Activated naive CD8-positive, alpha-beta T cell treated with anti-CD3 and anti-CD28 coated beads, Interleukin-2, amount 50 U/mL, for 24 hours (primary cell): ENCODE results near the gene NXPH4.

Experiments
- ATAC-seq: fragments of 150-1000 bp; cut with Tn5 transposase; one replicate; pipeline ENCODE4 v1.10.0; 2021
- DNase-seq: peaks from one replicate; pipeline ENCODE4 v3.0.0; 2021
- H3K27ac Mint-ChIP-seq: one replicate; pipeline ENCODE4 v1.8.0; 2021; ENCODE audit warnings: mild to moderate bottlenecking, mixed read lengths
- H3K27me3 Mint-ChIP-seq: one replicate; pipeline ENCODE4 v1.8.0; 2021; ENCODE audit warnings: mixed read lengths
- H3K36me3 Mint-ChIP-seq: one replicate; pipeline ENCODE4 v1.8.0; 2021; ENCODE audit warnings: low read depth, mixed read lengths
- H3K4me1 Mint-ChIP-seq: one replicate; pipeline ENCODE4 v1.8.0; 2021; ENCODE audit warnings: mixed read lengths
- H3K4me3 Mint-ChIP-seq: one replicate; pipeline ENCODE4 v1.8.0; 2021; ENCODE audit warnings: mild to moderate bottlenecking, moderate library complexity, mixed read lengths
- H3K9me3 Mint-ChIP-seq: one replicate; pipeline ENCODE4 v1.8.0; 2021; ENCODE audit warnings: mixed read lengths

The NXPH4 gene

DNA sequence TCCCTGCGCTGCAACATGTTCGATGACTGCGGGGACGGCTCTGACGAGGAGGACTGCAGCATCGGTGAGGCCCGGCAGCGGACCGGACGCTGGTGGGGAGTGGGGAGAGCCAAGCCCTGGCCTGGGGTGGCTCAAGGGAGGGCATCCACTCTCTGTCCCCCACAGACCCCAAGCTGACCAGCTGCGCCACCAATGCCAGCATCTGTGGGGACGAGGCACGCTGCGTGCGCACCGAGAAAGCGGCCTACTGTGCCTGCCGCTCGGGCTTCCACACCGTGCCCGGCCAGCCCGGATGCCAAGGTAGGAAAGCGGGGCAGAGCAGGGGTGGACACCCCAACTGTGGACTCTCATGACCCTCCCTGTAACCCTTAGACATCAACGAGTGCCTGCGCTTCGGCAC, 11.4 kb upstream of the NXPH4 start:
- Mint-ChIP-seq H3K4me3 (no peak overlapping the region), H3K36me3 (no peaks in the 10 kb centered on the region), H3K4me1 (no peaks in the 10 kb centered on the region), H3K9me3 (no peaks in the 10 kb centered on the region), H3K27ac (no peak overlapping the region), H3K27me3 (no peaks in the 10 kb centered on the region)
- DNase-seq, result no peak
- no peak for ATAC-seq

DNA sequence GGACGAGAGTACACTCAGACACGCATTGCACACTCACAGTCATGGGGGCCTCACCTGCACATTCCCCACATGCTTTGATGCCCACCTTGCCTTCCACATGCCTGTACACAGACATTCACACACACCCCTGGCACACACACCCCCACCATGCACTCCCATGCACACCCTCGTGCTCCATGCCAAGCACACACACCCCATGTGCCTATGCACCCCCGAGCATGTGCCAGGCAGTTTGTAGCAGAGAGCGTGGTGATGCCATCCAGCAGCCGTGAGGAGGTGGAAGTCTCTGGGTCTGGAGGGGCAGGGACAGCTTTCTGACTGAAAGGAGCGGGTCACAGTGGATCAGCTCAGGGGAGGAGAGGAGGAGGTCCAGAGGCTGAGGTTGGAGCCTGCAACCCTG, 10.7 kb upstream of the NXPH4 start:
- Mint-ChIP-seq H3K27me3 (no peaks in the 10 kb centered on the region), H3K36me3 (no peaks in the 10 kb centered on the region), H3K27ac (no peak overlapping the region), H3K4me3 (no peak overlapping the region), H3K4me1 (no peaks in the 10 kb centered on the region), H3K9me3 (no peaks in the 10 kb centered on the region)
- no peak for DNase-seq
- ATAC-seq, result no peak

DNA sequence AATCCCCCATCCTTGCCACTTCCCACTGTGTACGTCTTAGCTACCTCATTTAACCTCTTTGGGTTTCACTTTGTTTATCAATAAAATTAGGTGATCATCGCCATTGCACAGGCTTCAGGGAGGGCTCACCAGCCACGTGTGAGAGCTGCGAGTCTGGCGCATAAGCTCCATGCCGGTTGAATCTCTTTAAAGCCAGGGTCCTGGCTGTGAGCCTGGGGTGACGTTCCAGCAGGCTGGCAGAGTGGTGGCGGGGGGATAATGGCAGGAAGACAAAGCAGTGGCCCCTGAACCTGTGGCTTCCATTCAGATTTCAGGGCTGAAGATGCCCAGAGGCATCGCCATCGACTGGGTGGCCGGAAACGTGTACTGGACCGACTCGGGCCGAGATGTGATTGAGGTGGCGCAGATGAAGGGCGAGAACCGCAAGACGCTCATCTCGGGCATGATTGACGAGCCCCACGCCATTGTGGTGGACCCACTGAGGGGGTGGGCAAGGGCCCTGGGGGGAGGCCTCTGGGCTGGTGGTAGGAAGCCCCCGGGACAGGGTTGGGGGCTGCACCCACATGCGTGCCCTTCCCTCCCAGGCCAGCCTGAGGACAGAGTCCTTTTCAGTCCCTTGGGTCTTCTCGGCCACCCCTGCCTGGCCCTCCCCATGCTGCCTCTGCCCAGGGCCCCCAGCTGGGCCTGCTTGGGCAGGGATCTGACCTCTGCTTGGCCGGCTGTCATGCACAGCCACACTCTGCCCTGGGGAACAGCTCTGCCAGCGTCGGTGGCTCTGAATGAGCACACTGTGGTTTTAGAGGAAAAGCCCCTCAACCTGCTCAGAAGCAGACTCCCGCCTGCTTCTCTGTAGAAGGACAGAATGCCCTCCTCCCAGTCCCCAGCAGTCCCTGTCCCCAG, 8.6 kb upstream of the NXPH4 start:
- H3K27ac Mint-ChIP-seq, result no peak overlapping the region

DNA sequence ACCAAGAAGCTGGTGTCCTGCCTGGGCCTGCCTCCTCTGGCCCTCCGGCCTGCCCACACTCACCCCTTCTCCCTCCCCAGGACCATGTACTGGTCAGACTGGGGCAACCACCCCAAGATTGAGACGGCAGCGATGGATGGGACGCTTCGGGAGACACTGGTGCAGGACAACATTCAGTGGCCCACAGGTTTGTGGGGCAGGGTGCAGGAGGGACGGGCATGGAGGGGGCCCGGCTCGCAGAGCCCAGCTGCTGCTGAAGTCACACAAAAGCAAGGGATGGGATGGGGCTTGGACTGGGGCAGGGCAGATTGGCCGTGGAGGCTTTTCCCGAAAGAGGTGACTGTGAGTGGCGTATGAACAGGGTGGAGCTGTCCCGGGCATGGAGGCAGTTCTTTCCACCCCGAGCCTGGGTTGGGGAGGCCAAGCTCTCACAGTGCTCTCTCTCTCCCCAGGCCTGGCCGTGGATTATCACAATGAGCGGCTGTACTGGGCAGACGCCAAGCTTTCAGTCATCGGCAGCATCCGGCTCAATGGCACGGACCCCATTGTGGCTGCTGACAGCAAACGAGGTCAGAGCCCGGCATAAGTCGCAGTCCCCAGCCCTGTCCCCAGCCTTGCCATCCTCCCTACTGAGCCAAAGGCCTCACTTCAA, 7.8 kb upstream of the NXPH4 start:
- H3K4me3 Mint-ChIP-seq, result no peak overlapping the region
- no peak for DNase-seq
- H3K9me3 Mint-ChIP-seq, result no peaks in the 10 kb centered on the region
- H3K27ac Mint-ChIP-seq, result no peak overlapping the region
- ATAC-seq, result no peak
- peaks cover 6% of the 10 kb centered on the region for H3K27me3 Mint-ChIP-seq
- no peaks in the 10 kb centered on the region for H3K36me3 Mint-ChIP-seq
- peaks cover 6% of the 10 kb centered on the region for H3K4me1 Mint-ChIP-seq

More for the DNA sequence above, 8.6 kb upstream of the NXPH4 start:
- DNase-seq (no peak), ATAC-seq (no peak)
- H3K4me3 Mint-ChIP-seq, result no peak overlapping the region
- H3K36me3 Mint-ChIP-seq, result no peaks in the 10 kb centered on the region
- no peaks in the 10 kb centered on the region for H3K4me1 Mint-ChIP-seq
- H3K9me3 Mint-ChIP-seq, result no peaks in the 10 kb centered on the region
- H3K27me3 Mint-ChIP-seq, result no peaks in the 10 kb centered on the region

DNA sequence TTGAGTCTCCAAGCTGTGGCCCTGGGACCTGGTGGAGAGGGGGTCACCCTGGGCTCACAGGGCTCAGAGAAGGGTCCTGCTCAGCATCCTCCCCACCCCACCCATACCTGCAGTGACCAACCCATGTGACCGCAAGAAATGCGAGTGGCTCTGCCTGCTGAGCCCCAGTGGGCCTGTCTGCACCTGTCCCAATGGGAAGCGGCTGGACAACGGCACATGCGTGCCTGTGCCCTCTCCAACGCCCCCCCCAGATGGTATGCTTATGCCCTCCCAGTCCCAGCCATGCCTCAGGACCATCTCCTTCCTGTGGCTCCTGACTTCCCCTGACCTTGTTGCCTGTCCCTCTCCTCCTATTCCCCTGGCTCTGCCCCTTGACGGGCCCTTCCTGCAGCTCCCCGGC, 6.7 kb upstream of the NXPH4 start:
- Mint-ChIP-seq H3K4me1 (peaks cover 13% of the 10 kb centered on the region), H3K36me3 (no peaks in the 10 kb centered on the region), H3K9me3 (no peaks in the 10 kb centered on the region), H3K27me3 (peaks cover 16% of the 10 kb centered on the region), H3K4me3 (no peak overlapping the region), H3K27ac (no peak overlapping the region)
- DNase-seq (no peak), ATAC-seq (no peak)

DNA sequence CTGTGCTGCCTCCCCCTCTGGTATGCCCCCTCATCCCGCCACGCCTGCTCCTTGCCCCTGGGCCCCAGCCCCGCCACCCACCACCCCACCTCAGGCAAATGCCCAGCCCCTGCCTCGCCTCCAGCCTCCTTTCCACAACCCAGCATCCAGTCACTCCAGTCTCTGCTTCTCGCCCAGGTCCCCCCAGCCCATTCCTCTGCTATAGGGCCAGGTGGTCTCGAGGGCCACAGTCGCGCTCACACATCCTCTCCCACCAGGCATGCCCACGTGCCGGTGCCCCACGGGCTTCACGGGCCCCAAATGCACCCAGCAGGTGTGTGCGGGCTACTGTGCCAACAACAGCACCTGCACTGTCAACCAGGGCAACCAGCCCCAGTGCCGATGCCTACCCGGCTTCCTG, 6.1 kb upstream of the NXPH4 start:
- no peak overlapping the region for H3K4me3 Mint-ChIP-seq
- H3K27me3 Mint-ChIP-seq, result peaks cover 22% of the 10 kb centered on the region
- DNase-seq (no peak), ATAC-seq (no peak)
- no peaks in the 10 kb centered on the region for H3K36me3 Mint-ChIP-seq
- no peaks in the 10 kb centered on the region for H3K9me3 Mint-ChIP-seq
- peaks cover 16% of the 10 kb centered on the region for H3K4me1 Mint-ChIP-seq
- no peak overlapping the region for H3K27ac Mint-ChIP-seq

DNA sequence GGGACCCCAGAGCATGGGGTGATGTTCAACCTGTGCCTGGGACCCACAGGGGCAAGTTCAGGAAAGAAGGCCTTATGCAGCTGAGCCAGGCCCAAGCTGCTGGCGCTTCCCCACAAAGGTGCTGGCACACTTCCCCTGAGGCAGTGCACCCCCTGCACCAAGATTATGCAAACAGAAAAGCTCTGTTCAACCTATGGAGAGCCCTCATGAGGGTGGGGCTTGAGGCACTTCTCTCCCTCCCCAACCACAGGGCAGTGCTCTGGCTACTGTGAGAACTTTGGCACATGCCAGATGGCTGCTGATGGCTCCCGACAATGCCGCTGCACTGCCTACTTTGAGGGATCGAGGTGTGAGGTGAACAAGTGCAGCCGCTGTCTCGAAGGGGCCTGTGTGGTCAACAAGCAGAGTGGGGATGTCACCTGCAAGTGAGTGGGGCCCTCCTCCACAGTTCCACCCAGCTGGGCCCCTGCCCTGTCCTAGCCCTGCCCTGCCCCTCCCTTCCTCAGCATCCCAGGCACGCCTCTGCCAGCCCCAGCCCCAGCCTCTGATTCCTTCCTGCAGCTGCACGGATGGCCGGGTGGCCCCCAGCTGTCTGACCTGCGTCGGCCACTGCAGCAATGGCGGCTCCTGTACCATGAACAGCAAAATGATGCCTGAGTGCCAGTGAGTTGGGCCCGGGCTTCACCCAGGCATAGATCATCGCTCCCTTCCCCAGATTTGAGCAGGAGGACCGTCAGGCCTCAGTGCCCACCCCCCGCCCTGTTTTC, 5.5 kb upstream of the NXPH4 start:
- Mint-ChIP-seq H3K27me3 (peaks cover 28% of the 10 kb centered on the region), H3K27ac (no peak overlapping the region), H3K9me3 (no peaks in the 10 kb centered on the region), H3K4me3 (no peak overlapping the region), H3K4me1 (peaks cover 21% of the 10 kb centered on the region), H3K36me3 (no peaks in the 10 kb centered on the region)
- DNase-seq (no peak), ATAC-seq (no peak)

DNA sequence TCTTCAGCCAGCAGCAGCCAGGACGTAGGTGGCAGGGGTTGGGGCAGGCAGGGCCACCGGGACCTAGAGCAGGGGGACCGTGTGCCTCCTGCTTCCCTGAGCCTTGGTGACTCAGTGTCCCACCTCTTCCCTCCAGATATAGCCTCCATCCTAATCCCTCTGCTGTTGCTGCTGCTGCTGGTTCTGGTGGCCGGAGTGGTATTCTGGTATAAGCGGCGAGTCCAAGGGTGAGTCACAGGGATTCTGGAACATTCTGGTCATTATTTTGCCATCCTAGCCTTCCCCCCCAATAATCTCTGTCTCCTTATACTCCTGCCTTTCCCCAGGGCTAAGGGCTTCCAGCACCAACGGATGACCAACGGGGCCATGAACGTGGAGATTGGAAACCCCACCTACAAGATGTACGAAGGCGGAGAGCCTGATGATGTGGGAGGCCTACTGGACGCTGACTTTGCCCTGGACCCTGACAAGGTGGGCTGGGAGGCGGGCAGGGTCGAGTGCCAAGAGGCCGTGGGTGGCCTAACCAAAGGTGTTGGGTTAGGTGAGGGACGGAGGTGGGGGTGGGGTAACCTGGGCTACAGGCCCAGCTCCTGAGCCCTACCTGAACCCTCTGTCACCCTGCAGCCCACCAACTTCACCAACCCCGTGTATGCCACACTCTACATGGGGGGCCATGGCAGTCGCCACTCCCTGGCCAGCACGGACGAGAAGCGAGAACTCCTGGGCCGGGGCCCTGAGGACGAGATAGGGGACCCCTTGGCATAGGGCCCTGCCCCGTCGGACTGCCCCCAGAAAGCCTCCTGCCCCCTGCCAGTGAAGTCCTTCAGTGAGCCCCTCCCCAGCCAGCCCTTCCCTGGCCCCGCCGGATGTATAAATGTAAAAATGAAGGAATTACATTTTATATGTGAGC, 4.5 kb upstream of the NXPH4 start:
- Mint-ChIP-seq H3K4me1 (peaks cover 21% of the 10 kb centered on the region), H3K27ac (no peak overlapping the region), H3K4me3 (no peak overlapping the region), H3K9me3 (no peaks in the 10 kb centered on the region), H3K27me3 (peaks cover 29% of the 10 kb centered on the region), H3K36me3 (no peaks in the 10 kb centered on the region)
- no peak for DNase-seq
- ATAC-seq, result no peak

DNA sequence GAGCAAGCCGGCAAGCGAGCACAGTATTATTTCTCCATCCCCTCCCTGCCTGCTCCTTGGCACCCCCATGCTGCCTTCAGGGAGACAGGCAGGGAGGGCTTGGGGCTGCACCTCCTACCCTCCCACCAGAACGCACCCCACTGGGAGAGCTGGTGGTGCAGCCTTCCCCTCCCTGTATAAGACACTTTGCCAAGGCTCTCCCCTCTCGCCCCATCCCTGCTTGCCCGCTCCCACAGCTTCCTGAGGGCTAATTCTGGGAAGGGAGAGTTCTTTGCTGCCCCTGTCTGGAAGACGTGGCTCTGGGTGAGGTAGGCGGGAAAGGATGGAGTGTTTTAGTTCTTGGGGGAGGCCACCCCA, 3.9 kb upstream of the NXPH4 start:
- Mint-ChIP-seq H3K4me3 (no peak overlapping the region), H3K36me3 (no peaks in the 10 kb centered on the region), H3K4me1 (peaks cover 26% of the 10 kb centered on the region), H3K27ac (no peak overlapping the region), H3K27me3 (peaks cover 35% of the 10 kb centered on the region), H3K9me3 (no peaks in the 10 kb centered on the region)
- no peak for DNase-seq
- no peak for ATAC-seq

DNA sequence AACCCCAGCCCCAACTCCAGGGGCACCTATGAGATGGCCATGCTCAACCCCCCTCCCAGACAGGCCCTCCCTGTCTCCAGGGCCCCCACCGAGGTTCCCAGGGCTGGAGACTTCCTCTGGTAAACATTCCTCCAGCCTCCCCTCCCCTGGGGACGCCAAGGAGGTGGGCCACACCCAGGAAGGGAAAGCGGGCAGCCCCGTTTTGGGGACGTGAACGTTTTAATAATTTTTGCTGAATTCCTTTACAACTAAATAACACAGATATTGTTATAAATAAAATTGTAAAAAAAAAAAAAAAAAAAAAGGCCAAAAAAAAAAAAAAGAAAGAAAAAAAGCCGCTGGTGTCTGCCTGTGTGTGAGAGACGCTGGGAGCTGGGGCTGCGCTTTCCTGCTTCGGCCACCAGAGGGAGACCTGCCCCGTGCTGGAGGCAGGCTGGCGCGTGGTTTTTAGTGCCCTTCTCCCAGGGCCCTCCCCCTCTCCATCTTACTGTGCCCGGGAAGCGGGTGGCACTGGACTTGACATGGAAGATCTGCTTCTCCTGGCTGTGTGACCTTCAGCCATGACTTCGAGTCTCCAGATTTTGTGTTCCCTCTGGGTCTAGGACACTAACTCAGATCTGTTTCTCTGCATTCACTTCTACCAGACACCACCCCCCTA, 3.4 kb upstream of the NXPH4 start:
- ATAC-seq (peak; percentile 58), DNase-seq (peak; percentile 87)
- no peaks in the 10 kb centered on the region for H3K36me3 Mint-ChIP-seq
- H3K4me3 Mint-ChIP-seq, result no peak overlapping the region
- H3K9me3 Mint-ChIP-seq, result no peaks in the 10 kb centered on the region
- H3K27ac Mint-ChIP-seq, result no peak overlapping the region
- peaks cover 29% of the 10 kb centered on the region for H3K4me1 Mint-ChIP-seq
- H3K27me3 Mint-ChIP-seq, result peaks cover 39% of the 10 kb centered on the region

DNA sequence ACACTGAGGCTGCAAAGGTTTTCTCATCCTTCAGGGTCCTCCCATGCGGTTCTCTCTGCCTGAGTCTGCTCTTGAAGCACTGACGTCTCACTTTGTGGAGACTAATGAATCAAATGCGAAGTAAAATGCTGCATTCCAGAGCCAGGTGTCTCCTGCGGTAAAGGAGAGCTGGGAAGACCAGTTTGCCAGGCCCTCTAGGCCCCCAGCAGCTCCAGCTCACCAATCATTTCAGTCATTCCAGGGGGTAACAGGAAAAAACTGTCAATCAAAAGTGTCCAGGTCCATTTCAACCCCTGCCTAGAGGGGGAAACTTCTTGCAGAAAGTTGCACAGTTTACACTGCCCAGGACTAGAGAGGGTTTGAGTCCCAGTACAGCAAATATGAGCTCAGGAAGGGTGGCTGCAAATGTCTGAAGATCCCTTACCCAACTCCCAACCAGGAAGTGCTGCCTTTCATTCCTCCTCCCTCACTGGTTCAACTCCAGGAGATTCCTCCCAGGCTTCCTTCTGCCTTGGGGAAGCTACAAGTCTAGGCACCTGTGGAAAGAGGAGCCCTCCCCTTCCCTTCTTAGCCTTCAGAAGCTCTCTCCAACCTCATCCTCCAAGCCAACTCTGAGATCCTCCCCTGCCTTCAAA, 2.7 kb upstream of the NXPH4 start:
- Mint-ChIP-seq H3K27ac (no peak overlapping the region), H3K4me1 (peaks cover 29% of the 10 kb centered on the region), H3K9me3 (no peaks in the 10 kb centered on the region), H3K4me3 (no peak overlapping the region), H3K27me3 (peaks cover 45% of the 10 kb centered on the region), H3K36me3 (no peaks in the 10 kb centered on the region)
- no peak for DNase-seq
- ATAC-seq, result no peak

DNA sequence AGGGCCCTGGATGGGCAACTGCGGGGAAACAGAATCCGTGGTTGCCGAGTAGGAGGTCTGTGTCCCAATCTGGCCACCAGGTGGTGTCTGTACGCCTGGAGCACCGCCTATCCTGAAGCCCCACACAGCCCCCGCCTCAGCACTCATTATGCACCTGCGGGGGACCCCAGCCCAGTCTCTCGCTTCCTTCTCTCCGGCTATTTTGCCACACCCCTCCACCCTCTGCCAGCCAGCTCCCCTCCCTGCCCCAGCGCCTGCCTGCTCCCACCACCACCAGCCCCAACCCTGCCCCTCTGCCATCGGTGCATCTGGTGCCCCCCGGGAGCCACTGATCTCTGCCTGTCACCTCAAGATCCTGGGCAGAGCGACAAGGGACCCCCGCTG, 2.2 kb upstream of the NXPH4 start:
- Mint-ChIP-seq H3K27ac (no peak overlapping the region), H3K4me1 (peaks cover 29% of the 10 kb centered on the region), H3K27me3 (peaks cover 51% of the 10 kb centered on the region), H3K9me3 (no peaks in the 10 kb centered on the region), H3K36me3 (no peaks in the 10 kb centered on the region), H3K4me3 (no peak overlapping the region)
- peak; percentile 77 for DNase-seq
- peak; percentile 55 for ATAC-seq

DNA sequence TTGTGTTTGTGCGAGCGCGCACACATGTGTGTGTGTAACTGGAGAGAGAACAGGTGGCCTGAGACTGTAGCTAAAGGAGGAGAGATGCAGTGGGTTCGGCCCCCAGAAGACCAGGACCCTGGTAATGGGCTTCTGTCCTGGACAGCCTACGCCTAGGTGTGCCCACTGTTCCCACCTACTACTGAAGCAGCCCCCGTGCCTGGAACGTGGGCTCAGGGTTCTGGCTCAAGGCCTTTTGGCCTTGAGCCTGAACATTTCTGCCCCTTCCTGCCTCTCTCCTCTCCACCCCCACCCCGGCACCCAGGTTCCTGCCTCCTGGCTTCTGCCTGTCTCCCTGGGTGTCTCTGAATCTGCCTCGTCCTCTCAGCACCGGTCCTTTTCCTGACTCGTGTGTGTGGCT, 1.5 kb upstream of the NXPH4 start:
- no peak overlapping the region for H3K27ac Mint-ChIP-seq
- H3K4me3 Mint-ChIP-seq, result no peak overlapping the region
- peaks cover 32% of the 10 kb centered on the region for H3K4me1 Mint-ChIP-seq

More for the DNA sequence above, 1.5 kb upstream of the NXPH4 start:
- Mint-ChIP-seq H3K36me3 (no peaks in the 10 kb centered on the region), H3K9me3 (no peaks in the 10 kb centered on the region), H3K27me3 (peaks cover 56% of the 10 kb centered on the region)
- ATAC-seq (no peak), DNase-seq (no peak)
